Ishikawa (cell line): ENCODE results near the gene CDK16.

ENCODE experiments used
- EGR1 ChIP-seq: IDR thresholded peaks from 2 replicates; pipeline ENCODE4 v1.6.1; 2012
- EP300 ChIP-seq: IDR thresholded peaks from 2 replicates; pipeline ENCODE4 v1.6.1; 2012; ENCODE audit warnings: borderline replicate concordance
- RAD21 ChIP-seq: IDR thresholded peaks from 2 replicates; pipeline ENCODE4 v1.6.1; 2012; ENCODE audit warnings: low read depth
- REST ChIP-seq: IDR thresholded peaks from 2 replicates; pipeline ENCODE4 v1.6.1; 2012; ENCODE audit warnings: low read depth, mild to moderate bottlenecking
- USF1 ChIP-seq: IDR thresholded peaks from 2 replicates; pipeline ENCODE4 v1.6.1; 2012

- TF ChIP-seq USF1 = no peak
- no peak for TF ChIP-seq RAD21
- no peak for TF ChIP-seq EGR1
- TF ChIP-seq EP300 = no peak
- no peak for TF ChIP-seq REST
Measured at GRCh38 chrX:47170861-47171692, 47.4 kb upstream of the CDK16 start.
